Ascending aorta (tissue), 2 donors: Measurements from ENCODE around the gene MSX1. TPM values are rescaled to one million over a fixed set of nuclear protein-coding genes. Genes with fewer than 3 reads are reported as not detected.

ENCODE experiments used
- DNase-seq, 2 donors: peaks; one replicate each; pipeline ENCODE4 v3.0.0-alpha.2; 2019; ENCODE audit warnings: low spot score in 2 of 2
- H3K27ac ChIP-seq, 2 donors: fragments of 200-600 bp; sonication (generic); one replicate each; pipeline ENCODE4 v1.5.1; 2016 to 2017; ENCODE audit warnings: mild to moderate bottlenecking in 1 of 2
- H3K27me3 ChIP-seq: fragments of 200-600 bp; sonication (generic); one replicate; pipeline ENCODE4 v1.5.1; 2017
- H3K36me3 ChIP-seq, 2 donors: fragments of 200-600 bp; sonication (generic); one replicate each; pipeline ENCODE4 v1.5.1; 2016
- H3K4me1 ChIP-seq, 2 donors: fragments of 200-600 bp; sonication (generic); one replicate each; pipeline ENCODE4 v1.5.1; 2016 to 2017; ENCODE audit warnings: mild to moderate bottlenecking in 1 of 2
- H3K4me3 ChIP-seq, 2 donors: fragments of 200-600 bp; sonication (generic); one replicate each; pipeline ENCODE4 v1.5.1; 2016 to 2017; ENCODE audit warnings: mild to moderate bottlenecking in 1 of 2
- H3K9me3 ChIP-seq, 2 donors: fragments of 200-600 bp; sonication (generic); one replicate each; pipeline ENCODE4 v1.5.1; 2016
- CTCF ChIP-seq, 3 experiments: fragments of 200-600 bp in 2 of 3; fragments of 450-650 bp in 1 of 3; sonication (generic) in 2 of 3; IDR thresholded peaks; one replicate each; pipeline ENCODE4 v1.5.1; 2016 to 2019; ENCODE audit warnings: antibody characterized with exemption in 3 of 3, mild to moderate bottlenecking in 1 of 3, moderate library complexity in 1 of 3
- intact Hi-C: fragments of 100-400 bp; cut with DNase I; formaldehyde crosslinking; loops from one replicate; pipeline ENCODE4 v1.15.1; 2023
- total RNA-seq: library from RNA; depleted of rRNA; stranded (reverse); fragments of >200 nt; gene quantifications from one replicate; pipeline ENCODE4 v1.1.0, GENCODE V29; 2016

Gene MSX1
- total RNA-seq, 1 donor from 2014 or later = 26.0 TPM

GRCh38 chr4:4890574-4891255 lies 31.2 kb downstream of the MSX1 start:
- H3K9me3 ChIP-seq = no peaks in the 10 kb centered on the region
- intact Hi-C loops = no loop called here

GRCh38 chr4:4893721-4894120 lies 34.3 kb downstream of the MSX1 start:
- no peak overlapping the region for H3K27ac ChIP-seq
- no peak for TF ChIP-seq CTCF (IDR thresholded peaks at IDR 0.05)
- no peaks in the 10 kb centered on the region for H3K4me1 ChIP-seq
- no peaks in the 10 kb centered on the region for H3K9me3 ChIP-seq
- DNase-seq = no peak
- H3K36me3 ChIP-seq = no peaks in the 10 kb centered on the region
- no peak overlapping the region for H3K4me3 ChIP-seq
- H3K27me3 ChIP-seq = no peaks in the 10 kb centered on the region
- intact Hi-C loops = no loop called here

More at GRCh38 chr4:4890574-4891255, 31.2 kb downstream of the MSX1 start:
- Histone ChIP-seq H3K36me3 (no peaks in the 10 kb centered on the region), H3K4me3 (no peak overlapping the region), H3K27me3 (no peaks in the 10 kb centered on the region), H3K4me1 (no peaks in the 10 kb centered on the region), H3K27ac (no peak overlapping the region)
- TF ChIP-seq CTCF (IDR thresholded peaks at IDR 0.05) = no peak
- no peak for DNase-seq

GRCh38 chr4:4899202-4899925 lies 39.9 kb downstream of the MSX1 start:
- H3K4me3 ChIP-seq = no peak overlapping the region
- H3K36me3 ChIP-seq = no peaks in the 10 kb centered on the region
- no peak for DNase-seq
- no peaks in the 10 kb centered on the region for H3K9me3 ChIP-seq
- intact Hi-C loops = no loop called here
- no peak for TF ChIP-seq CTCF (IDR thresholded peaks at IDR 0.05)
- no peak overlapping the region for H3K27ac ChIP-seq
- no peaks in the 10 kb centered on the region for H3K4me1 ChIP-seq
- H3K27me3 ChIP-seq = no peaks in the 10 kb centered on the region

GRCh38 chr4:4901877-4902276 lies 42.4 kb downstream of the MSX1 start:
- Histone ChIP-seq H3K36me3 (no peaks in the 10 kb centered on the region), H3K4me1 (no peaks in the 10 kb centered on the region), H3K9me3 (no peaks in the 10 kb centered on the region), H3K27me3 (no peaks in the 10 kb centered on the region), H3K27ac (no peak overlapping the region), H3K4me3 (no peak overlapping the region)
- no peak for DNase-seq
- intact Hi-C loops = no loop called here
- TF ChIP-seq CTCF (IDR thresholded peaks at IDR 0.05) = no peak

GRCh38 chr4:4912155-4912554 lies 52.7 kb downstream of the MSX1 start:
- DNase-seq = no peak
- intact Hi-C loops = no loop called here

More at GRCh38 chr4:4912155-4912554, 52.7 kb downstream of the MSX1 start:
- H3K27ac ChIP-seq = no peak overlapping the region
- no peak for TF ChIP-seq CTCF (IDR thresholded peaks at IDR 0.05)
- H3K4me1 ChIP-seq = no peaks in the 10 kb centered on the region
- no peak overlapping the region for H3K4me3 ChIP-seq
- H3K36me3 ChIP-seq = no peaks in the 10 kb centered on the region
- H3K9me3 ChIP-seq = no peaks in the 10 kb centered on the region
- H3K27me3 ChIP-seq = no peaks in the 10 kb centered on the region
